Measurements from ENCODE around the gene CDIPT.

- no peak for TF ChIP-seq POLR2A (IDR thresholded peaks at IDR 0.05)
- TF ChIP-seq CTCF (IDR thresholded peaks at IDR 0.05): no peak
These were observed 10.4 kb downstream of the CDIPT start for GRCh38 chr16:29852654-29853053.

Data from tibial nerve (tissue), 3 donors.